Testis (tissue), 3 donors: ENCODE data around the gene METRNL. TPM values are rescaled to one million over a fixed set of nuclear protein-coding genes. Genes with fewer than 3 reads are reported as not detected.

Experiments used
- DNase-seq: peaks from one replicate; pipeline ENCODE4 v3.0.0-alpha.2; 2019
- H3K27ac ChIP-seq, 2 donors: fragments of 200-600 bp; sonication (generic); one replicate each; pipeline ENCODE4 v1.5.1; 2019
- H3K27me3 ChIP-seq: fragments of 200-600 bp; sonication (generic); one replicate; pipeline ENCODE4 v1.5.1; 2019
- H3K36me3 ChIP-seq: fragments of 200-600 bp; sonication (generic); one replicate; pipeline ENCODE4 v1.5.1; 2017; ENCODE audit warnings: low read depth; ENCODE audit errors: missing control alignments
- H3K4me1 ChIP-seq: fragments of 200-600 bp; sonication (generic); one replicate; pipeline ENCODE4 v1.5.1; 2019
- H3K4me3 ChIP-seq, 2 donors: fragments of 200-600 bp; sonication (generic); one replicate each; pipeline ENCODE4 v1.5.1; 2017 to 2019
- H3K9me3 ChIP-seq: fragments of 200-600 bp; sonication (generic); one replicate; pipeline ENCODE4 v1.5.1; 2017
- POLR2A ChIP-seq: fragments of 450-650 bp; IDR thresholded peaks from one replicate; pipeline ENCODE4 v1.6.1; 2017; ENCODE audit warnings: antibody characterized with exemption, mild to moderate bottlenecking, moderate library complexity
- WGBS, 2 donors: methylation state at CpG; one replicate each; pipeline ENCODE4 v1.1.5; 2018; 5-methylcytosine and 5-hydroxymethylcytosine counted together
- intact Hi-C: fragments of 100-400 bp; cut with DNase I; formaldehyde crosslinking; loops from one replicate; pipeline ENCODE4 v1.15.1; 2023; ENCODE audit warnings: low total_unique reads
- polyA plus RNA-seq: library from polyadenylated mRNA; stranded (reverse); fragments of 350-450 nt; fragmentation: Illumina TruSeq; extraction: RNeasy Lipid Tissue Mini Kit (QIAGEN cat#74804); gene quantifications from one replicate; pipeline ENCODE4 v1.2.3, GENCODE V29; 2014; ENCODE audit warnings: low read depth, low replicate concordance; ENCODE audit not compliant: insufficient read depth
- total RNA-seq, 2 donors: library from RNA; depleted of rRNA; stranded (reverse); fragments of >200 nt; gene quantifications; one replicate each; pipeline ENCODE4 v1.2.3, GENCODE V29; 2016
- TF ChIP-seq, protein P1 (sequence below), 3 experiments: fragments of 450-650 bp in 2 of 3; fragments of 200-600 bp in 1 of 3; sonication (generic) in 1 of 3; IDR thresholded peaks; one replicate each; pipeline ENCODE4 v1.5.1; 2016 to 2019; ENCODE audit warnings: antibody characterized with exemption in 3 of 3, mild to moderate bottlenecking in 2 of 3, moderate library complexity in 1 of 3

METRNL gene
- total and polyA plus RNA-seq, 3 donors from 2014 or later: 54.6 to 86.1 (median 56.1) TPM

DNA sequence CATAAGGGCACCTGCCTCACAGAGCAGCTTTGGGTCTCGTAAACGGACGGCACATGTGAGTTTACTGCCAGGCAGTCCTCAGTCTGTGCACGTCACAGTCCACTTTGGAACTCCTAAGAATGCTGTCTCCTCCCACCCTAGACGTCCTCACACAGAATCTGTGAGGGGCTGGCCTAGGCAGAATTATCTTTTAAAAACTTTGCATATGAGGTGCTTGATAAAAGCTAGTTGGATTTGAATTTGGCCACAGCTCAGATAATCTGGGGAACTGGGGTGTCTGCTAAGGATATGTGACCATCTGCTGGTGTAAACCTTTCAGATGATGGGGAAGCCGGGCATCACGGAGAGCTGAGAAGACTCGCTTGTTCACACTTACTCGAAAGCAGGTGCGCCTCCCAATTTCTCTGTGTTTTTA is 64.4 kb downstream of the METRNL start:
- Histone ChIP-seq H3K27me3 (no peaks in the 10 kb centered on the region), H3K9me3 (no peaks in the 10 kb centered on the region), H3K4me3 (no peak overlapping the region), H3K36me3 (no peaks in the 10 kb centered on the region), H3K27ac (no peak overlapping the region), H3K4me1 (no peaks in the 10 kb centered on the region)
- TF ChIP-seq, protein P1, sequence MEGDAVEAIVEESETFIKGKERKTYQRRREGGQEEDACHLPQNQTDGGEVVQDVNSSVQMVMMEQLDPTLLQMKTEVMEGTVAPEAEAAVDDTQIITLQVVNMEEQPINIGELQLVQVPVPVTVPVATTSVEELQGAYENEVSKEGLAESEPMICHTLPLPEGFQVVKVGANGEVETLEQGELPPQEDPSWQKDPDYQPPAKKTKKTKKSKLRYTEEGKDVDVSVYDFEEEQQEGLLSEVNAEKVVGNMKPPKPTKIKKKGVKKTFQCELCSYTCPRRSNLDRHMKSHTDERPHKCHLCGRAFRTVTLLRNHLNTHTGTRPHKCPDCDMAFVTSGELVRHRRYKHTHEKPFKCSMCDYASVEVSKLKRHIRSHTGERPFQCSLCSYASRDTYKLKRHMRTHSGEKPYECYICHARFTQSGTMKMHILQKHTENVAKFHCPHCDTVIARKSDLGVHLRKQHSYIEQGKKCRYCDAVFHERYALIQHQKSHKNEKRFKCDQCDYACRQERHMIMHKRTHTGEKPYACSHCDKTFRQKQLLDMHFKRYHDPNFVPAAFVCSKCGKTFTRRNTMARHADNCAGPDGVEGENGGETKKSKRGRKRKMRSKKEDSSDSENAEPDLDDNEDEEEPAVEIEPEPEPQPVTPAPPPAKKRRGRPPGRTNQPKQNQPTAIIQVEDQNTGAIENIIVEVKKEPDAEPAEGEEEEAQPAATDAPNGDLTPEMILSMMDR (IDR thresholded peaks at IDR 0.05): no peak
- TF ChIP-seq POLR2A: no peak
- 90 to 93% methylated on average over 10 of the region's 10 CpGs for WGBS, 2 donors
- intact Hi-C loops: no loop called here
- peak; percentile 10 for DNase-seq

Other genes starting within 250 kb of the METRNL start
- under 1 TPM; 0.50 to 0.63 TPM for gene ZNF750, start 239.6 kb upstream of the METRNL start, total RNA-seq
- 0.21 TPM for gene ZNF750, start 239.6 kb upstream of the METRNL start, polyA plus RNA-seq